Raji (cell line): ENCODE results near the gene CDKN1C.

Experiments
- POLR2A ChIP-seq: IDR thresholded peaks from 2 replicates; pipeline ENCODE4 v1.6.1; 2011; ENCODE audit warnings: low read depth, low read length, control low read depth; ENCODE audit not compliant: insufficient read depth

Gene CDKN1C

GRCh38 chr11:2885678-2886081, at the start of gene CDKN1C:
CDKN1C (minus strand) TSS chr11:2885775; CDS start chr11:2885456, 319 bp downstream.
- TF ChIP-seq POLR2A = no peak

GRCh38 chr11:2934611-2935239, 49.1 kb upstream of the CDKN1C start:
- TF ChIP-seq POLR2A = no peak

GRCh38 chr11:2934021-2934550, 48.5 kb upstream of the CDKN1C start:
- TF ChIP-seq POLR2A = no peak

- no peak for TF ChIP-seq POLR2A
Observed at GRCh38 chr11:2933375-2934020, 47.9 kb upstream of the CDKN1C start.

- no peak for TF ChIP-seq POLR2A
Observed at GRCh38 chr11:2932850-2933251, 47.3 kb upstream of the CDKN1C start.

- TF ChIP-seq POLR2A = no peak
Observed at GRCh38 chr11:2931771-2932738, 46.5 kb upstream of the CDKN1C start.

GRCh38 chr11:2931420-2931746, 45.8 kb upstream of the CDKN1C start:
- no peak for TF ChIP-seq POLR2A

GRCh38 chr11:2930704-2931419, 45.3 kb upstream of the CDKN1C start:
- TF ChIP-seq POLR2A = no peak

- no peak for TF ChIP-seq POLR2A
Observed at GRCh38 chr11:2929950-2930703, 44.6 kb upstream of the CDKN1C start.

GRCh38 chr11:2929531-2929949, 44.0 kb upstream of the CDKN1C start:
- TF ChIP-seq POLR2A = no peak

GRCh38 chr11:2928605-2929530, 43.3 kb upstream of the CDKN1C start, which contains the start of gene PHLDA2:
PHLDA2 (minus strand) TSS chr11:2929420; CDS start chr11:2929364, 56 bp downstream.
- TF ChIP-seq POLR2A = no peak

GRCh38 chr11:2927851-2928604, 42.5 kb upstream of the CDKN1C start:
- no peak for TF ChIP-seq POLR2A

GRCh38 chr11:2927121-2927800, 41.7 kb upstream of the CDKN1C start:
- no peak for TF ChIP-seq POLR2A
